Uterine smooth muscle cell (primary cell): ENCODE measurements around the gene LILRB3. TPM values are rescaled to one million over a fixed set of nuclear protein-coding genes. Genes with fewer than 3 reads are reported as not detected.

Experiments
- total RNA-seq: library from RNA; depleted of rRNA; stranded (reverse); fragments of >200 nt; gene quantifications from 2 replicates; pipeline ENCODE4 v1.2.3, GENCODE V29; 2014

LILRB3 gene
- total RNA-seq = not detected in 2 replicates

GRCh38 chr19:54222474-54223276 is at the start of gene LILRB3:
LILRB3 (minus strand) TSS chr19:54223007; CDS start chr19:54222976, 31 bp downstream.

GRCh38 chr19:54257116-54257480 is 34.3 kb upstream of the LILRB3 start, which contains the start of gene LILRB5:
LILRB5 (minus strand) TSS chr19:54257273; CDS start chr19:54257193, 80 bp downstream.

GRCh38 chr19:54242646-54243045 is 19.8 kb upstream of the LILRB3 start, which contains the start of gene LILRA6:
LILRA6 (minus strand) TSS chr19:54242790.

GRCh38 chr19:54191011-54191810 is 31.6 kb downstream of the LILRB3 start, which contains the start of gene TSEN34:
TSEN34 (plus strand) TSS chr19:54191308; CDS start chr19:54191365, 57 bp downstream.

GRCh38 chr19:54189145-54189734 is 33.6 kb downstream of the LILRB3 start, which contains the start of gene MBOAT7:
MBOAT7 (minus strand) TSS chr19:54189580; CDS start chr19:54188508, 1,072 bp downstream.

GRCh38 chr19:54172471-54173358 is 50.1 kb downstream of the LILRB3 start, which contains the start of gene TMC4:
TMC4 (minus strand) TSS chr19:54173160; CDS start chr19:54173117, 43 bp downstream.

Other genes with a start within 250 kb of the LILRB3 start
- gene CACNG6, start 231.4 kb downstream of the LILRB3 start, total RNA-seq = 0.11 TPM in 1 of 2 replicates, not detected in the other
- not detected in 2 replicates for gene VSTM1, start 159.1 kb downstream of the LILRB3 start, total RNA-seq
- not detected in 2 replicates for gene TARM1, start 141.6 kb downstream of the LILRB3 start, total RNA-seq
- gene OSCAR, start 122.2 kb downstream of the LILRB3 start, total RNA-seq = 0.22 and 0.50 TPM in 2 replicates
- gene NDUFA3, start 120.2 kb downstream of the LILRB3 start, total RNA-seq = 14.0 and 14.7 TPM in 2 replicates
- 11.0 and 13.7 TPM in 2 replicates for gene TFPT, start 107.3 kb downstream of the LILRB3 start, total RNA-seq
- gene PRPF31, start 107.3 kb downstream of the LILRB3 start, total RNA-seq = 45.1 and 80.0 TPM in 2 replicates
- 15.4 and 17.7 TPM in 2 replicates for gene CNOT3, start 85.2 kb downstream of the LILRB3 start, total RNA-seq
- gene LENG1, start 63.3 kb downstream of the LILRB3 start, total RNA-seq = 7.7 and 8.0 TPM in 2 replicates
- gene TMC4, start 49.8 kb downstream of the LILRB3 start, total RNA-seq = 0.87 TPM in 1 of 2 replicates, not detected in the other
- 57.2 and 59.2 TPM in 2 replicates for gene MBOAT7, start 33.4 kb downstream of the LILRB3 start, total RNA-seq
- gene TSEN34, start 31.7 kb downstream of the LILRB3 start, total RNA-seq = 62.9 and 76.0 TPM in 2 replicates
- 1,269 and 1,778 TPM in 2 replicates for gene RPS9, start 22.1 kb downstream of the LILRB3 start, total RNA-seq
- not detected in 2 replicates for gene LILRA6, start 19.8 kb upstream of the LILRB3 start, total RNA-seq
- gene LILRB5, start 34.3 kb upstream of the LILRB3 start, total RNA-seq = not detected in 2 replicates
- not detected in 2 replicates for gene LILRB2, start 58.1 kb upstream of the LILRB3 start, total RNA-seq
- not detected in 2 replicates for gene LILRA5, start 90.2 kb upstream of the LILRB3 start, total RNA-seq
- not detected in 2 replicates for gene LILRA4, start 116.2 kb upstream of the LILRB3 start, total RNA-seq
- not detected in 2 replicates for gene LAIR1, start 141.9 kb upstream of the LILRB3 start, total RNA-seq
- gene TTYH1, start 192.5 kb upstream of the LILRB3 start, total RNA-seq = not detected in 2 replicates
- gene LENG8, start 226.2 kb upstream of the LILRB3 start, total RNA-seq = 38.1 and 46.1 TPM in 2 replicates
- 8.2 and 13.2 TPM in 2 replicates for gene LENG9, start 240.8 kb upstream of the LILRB3 start, total RNA-seq